ENCODE results near the gene ATP2A1.

Gene ATP2A1

DNA sequence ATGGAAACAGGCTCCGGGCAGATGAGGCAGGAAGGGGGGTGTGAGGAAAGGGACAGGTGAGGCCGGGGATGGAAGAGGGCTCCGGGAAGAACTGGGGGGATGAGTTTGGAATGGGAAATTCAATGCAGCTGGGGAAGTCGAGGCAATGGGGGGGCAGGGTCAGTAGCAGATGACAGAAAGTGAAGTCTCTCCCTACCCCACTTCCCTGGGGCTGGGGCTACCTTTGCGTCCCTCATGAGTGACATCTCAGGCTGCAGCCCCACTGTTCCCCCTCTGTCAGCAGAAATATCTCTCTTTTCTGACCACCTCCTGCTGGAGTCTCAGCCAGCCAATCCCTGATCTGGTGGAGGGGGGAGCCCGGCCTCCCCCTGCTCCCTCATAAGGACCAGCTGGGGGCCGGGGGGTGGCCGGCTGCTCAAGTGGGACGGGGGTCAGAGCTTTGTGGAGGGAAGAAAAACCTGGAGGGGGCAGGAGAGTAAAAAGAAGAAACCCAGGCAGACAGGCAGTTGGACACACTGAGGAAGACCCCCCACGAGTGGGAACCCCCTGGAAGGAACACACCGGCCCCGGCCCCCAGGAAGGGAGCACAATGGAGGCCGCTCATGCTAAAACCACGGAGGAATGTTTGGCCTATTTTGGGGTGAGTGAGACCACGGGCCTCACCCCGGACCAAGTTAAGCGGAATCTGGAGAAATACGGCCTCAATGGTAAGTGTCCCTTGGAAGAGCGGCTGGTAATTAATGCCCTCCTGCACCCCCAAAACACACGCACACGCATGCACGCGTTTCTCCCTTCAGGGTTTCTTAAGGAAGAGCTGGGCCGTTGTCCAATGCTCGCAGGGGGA, at the start of gene ATP2A1:
ATP2A1 (plus strand) TSS at position 406 of the 844 bp plus-strand sequence; CDS start at position 590, 184 bp downstream.
- no peak for DNase-seq (ENCODE audit: low read depth in 2 of 2)

DNA sequence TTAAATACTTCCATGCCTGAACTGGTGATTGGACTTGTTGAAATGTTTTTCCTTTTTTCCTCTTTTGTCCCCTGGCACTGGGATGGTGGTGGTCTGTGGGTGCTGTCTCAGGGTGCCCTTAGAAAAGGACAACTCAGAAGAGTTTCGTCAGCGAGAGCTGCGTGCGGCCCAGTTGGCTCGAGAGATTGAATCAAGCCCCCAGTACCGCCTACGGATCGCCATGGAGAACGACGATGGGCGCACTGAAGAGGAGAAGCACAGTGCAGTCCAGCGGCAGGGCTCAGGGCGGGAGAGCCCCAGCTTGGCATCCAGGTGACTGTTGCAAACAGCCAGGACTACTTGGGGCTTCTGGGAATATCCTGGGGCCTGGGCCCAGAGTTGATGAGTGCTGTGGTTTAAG, 48.5 kb upstream of the ATP2A1 start:
- no peak for DNase-seq (ENCODE audit: low read depth in 2 of 2)

DNA sequence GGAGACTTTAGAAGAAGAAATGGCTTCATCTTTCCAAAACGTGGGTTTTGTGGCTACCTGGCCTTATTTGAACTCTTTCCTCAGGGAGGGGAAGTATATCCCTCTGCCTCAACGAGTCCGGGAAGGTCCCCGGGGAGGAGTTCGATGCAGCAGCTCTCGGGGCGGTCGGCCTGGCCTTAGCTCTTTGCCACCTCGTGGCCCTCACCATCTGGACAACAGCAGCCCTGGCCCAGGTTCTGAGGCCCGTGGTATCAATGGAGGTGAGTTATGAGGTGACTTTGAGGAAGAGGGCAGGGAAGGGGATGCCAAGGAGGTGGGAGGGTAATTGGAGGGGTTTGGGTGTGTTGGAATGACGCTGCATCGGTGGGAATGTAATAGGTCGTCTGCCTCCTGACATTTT, 47.8 kb upstream of the ATP2A1 start:
- no peak for DNase-seq (ENCODE audit: low read depth in 2 of 2)

DNA sequence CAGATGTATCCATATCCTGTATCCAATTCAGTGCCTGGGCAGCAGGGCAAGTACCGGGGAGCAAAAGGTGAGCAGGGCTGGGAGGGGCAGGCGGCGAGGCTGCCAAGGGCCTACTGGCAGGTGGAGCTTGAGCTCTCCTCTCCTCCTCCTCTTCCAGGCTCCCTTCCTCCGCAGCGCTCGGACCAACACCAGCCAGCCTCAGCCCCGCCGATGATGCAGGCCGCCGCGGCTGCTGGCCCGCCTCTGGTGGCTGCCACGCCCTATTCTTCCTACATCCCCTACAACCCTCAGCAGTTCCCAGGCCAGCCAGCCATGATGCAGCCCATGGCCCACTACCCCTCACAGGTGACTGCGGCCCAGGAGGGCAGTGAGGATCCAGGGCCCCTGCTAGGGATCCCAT, 43.9 kb upstream of the ATP2A1 start:
- DNase-seq (ENCODE audit: low read depth in 2 of 2): no peak

DNA sequence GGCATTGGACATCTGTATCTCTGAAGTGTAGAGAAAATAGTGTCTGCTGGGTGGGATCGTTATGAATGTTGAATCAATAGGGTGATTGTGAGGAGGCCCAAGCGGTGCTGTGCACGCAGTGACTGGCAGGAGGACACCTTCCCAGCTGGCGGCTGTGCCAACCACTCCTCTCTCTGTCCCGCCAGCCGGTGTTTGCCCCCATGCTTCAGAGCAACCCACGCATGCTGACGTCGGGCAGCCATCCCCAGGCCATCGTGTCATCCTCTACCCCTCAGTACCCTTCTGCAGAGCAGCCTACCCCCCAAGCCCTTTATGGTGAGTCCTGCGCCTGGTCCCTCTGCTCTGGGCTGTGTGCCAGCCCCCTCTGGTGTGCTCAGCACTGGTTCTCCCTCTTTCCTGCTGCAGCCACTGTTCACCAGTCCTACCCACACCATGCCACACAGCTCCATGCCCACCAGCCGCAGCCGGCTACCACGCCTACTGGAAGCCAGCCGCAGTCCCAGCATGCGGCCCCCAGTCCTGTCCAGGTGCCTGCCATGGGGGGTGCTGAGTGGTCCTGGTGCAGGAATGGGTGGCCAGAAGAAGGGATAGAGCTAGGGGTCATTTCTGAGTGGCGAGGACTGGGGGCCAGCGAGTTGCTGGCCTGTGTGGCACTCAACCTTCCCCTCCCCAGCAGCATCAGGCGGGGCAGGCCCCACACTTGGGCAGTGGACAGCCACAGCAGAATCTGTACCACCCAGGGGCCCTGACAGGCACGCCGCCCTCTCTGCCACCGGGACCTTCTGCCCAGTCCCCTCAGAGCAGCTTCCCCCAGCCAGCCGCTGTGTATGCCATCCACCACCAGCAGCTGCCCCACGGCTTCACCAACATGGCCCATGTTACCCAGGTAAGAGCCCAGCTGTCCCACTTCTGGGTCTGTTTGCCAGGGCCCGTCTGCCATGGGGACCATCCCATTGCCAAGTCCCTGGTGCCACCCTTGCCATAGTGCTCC, 43.1 kb upstream of the ATP2A1 start:
- no peak for DNase-seq (ENCODE audit: low read depth in 2 of 2)

DNA sequence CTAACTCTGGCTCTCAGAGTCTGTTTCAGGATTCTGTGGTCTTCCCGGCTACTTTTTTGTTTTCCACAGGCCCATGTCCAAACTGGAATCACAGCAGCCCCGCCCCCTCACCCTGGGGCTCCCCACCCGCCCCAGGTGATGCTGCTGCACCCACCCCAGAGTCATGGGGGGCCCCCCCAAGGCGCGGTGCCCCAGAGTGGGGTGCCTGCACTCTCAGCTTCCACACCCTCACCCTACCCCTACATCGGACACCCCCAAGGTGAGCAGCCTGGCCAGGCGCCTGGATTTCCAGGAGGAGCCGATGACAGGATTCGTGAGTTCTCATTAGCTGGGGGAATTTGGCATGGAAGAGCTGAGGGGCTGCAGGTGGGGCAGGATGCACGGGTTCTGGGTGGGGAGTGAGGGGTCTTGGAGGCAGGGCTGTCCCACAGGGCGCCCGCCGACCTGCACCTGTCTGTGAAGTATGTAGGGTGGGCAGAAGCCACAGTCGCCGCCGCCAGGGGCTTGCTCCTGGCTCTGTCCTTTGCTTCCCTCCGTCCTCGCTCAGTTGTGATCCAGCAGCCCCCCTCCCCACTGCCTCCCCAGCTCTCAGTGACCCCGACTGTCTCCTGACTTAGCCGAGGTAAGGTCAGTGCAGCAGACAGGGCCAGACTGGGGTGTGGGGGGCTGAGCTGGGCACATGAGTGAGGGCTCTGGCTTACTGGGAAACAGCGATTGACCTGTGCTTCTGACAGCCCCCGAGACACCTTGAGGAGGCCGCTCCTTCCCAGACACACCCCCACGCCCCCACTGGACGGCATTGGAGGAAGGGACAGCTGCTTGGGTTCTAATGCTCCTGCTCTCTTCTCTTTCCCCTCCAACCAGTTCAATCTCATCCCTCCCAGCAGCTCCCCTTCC, 42.2 kb upstream of the ATP2A1 start:
- no peak for DNase-seq (ENCODE audit: low read depth in 2 of 2)

DNA sequence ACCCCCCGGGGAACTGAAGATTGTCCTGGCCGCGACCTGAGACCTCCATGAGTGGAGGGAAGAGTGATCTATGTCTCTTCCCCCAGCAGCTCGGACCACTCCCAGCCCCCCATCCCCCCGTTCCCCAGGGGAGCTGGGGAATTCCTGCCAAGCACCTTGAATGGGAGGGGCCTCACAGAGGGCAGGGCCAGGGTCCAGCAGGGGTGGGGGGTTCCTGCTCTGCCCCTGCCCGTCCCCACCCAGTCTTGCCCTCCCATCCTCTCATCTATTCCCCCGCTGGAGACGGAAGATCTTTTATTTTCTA, 41.6 kb upstream of the ATP2A1 start:
- no peak for DNase-seq (ENCODE audit: low read depth in 2 of 2)

DNA sequence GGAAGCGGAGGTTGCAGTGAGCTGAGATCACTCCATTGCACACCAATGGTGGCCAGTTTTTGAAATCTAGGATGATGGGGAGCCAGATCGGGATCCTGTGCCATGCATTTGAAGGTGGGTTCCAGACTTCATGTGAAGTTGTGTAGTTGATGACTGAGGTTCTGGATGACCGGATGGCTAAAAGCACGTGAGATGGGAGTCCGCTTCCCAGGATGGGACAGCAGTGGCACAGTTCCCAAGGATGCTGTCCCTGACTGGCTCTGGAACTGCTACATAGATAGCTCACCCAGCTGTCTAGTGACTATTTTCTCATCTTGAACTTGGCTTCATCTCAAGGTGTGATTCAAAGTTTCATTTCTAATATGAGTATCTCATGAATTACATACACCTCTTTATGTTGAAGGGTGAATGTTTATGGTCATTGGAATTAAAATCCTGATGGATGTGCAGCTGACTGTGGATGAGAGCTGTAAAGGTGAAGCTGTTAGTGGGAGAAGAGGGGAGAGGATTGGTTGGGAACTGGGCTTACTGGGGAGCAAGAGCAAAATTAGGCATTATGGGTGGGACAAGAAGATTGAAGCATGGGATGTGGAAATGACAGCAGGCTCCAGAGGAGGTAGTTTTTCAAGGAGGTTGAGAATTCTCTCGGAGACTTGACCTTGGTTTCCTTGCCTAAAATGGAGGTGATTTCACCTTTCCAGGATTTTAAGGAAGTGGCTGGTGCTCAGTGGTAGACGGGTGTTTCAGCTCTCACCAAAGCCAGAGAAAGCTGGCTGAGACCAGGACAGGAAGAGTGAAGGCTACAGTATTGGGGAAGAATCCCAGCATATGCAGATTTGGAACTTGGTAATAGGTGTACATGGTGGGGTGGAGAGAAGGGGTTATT, 40.4 kb upstream of the ATP2A1 start:
- no peak for DNase-seq (ENCODE audit: low read depth in 2 of 2)

DNA sequence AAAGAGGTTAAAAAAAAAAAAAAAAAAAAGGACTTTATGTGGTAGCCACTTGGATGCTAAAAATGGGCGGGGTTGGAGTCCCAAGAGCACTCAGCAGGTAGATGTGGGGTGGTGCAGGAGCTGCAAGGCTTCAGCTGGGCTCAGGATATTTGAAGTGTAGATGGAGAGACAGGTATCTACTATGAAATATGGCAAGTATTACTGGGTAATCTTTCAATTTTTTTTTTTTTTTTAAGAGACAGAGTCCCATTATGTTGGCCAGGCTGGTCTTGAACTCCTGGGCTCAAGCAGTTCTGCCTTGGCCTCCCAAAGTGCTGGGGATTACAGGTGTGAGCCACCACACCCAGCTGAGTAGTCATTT, 39.8 kb upstream of the ATP2A1 start:
- DNase-seq (ENCODE audit: low read depth in 2 of 2): no peak

DNA sequence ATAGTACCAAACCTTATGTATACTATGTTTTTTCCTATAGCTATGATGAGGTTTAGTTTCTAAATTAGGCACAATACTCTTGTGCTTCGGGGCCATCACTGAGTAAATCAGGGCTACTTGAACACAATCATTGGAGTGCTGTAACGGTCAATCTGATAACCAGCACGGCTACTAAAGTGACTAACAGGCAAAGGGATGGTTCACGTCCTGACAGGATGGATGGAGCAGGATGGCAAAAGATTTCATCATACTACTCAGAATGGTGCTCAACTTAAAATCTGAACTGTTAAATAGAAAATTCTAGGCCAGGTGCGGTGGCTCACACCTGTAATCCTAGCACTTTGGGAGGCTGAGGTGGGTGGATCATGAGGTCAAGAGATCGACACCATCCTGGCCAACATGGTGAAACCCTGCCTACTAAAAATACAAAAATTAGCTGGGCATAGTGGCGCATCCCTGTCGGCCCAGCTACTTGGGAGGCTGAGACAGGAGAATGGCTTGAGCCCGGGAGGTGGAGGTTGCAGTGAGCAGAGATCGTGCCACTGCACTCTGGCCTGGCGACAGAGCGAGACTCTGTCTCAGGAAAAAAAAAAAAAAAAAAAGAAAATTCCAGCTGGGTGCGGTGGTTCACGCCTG, 39.2 kb upstream of the ATP2A1 start:
- DNase-seq (ENCODE audit: low read depth in 2 of 2): no peak

DNA sequence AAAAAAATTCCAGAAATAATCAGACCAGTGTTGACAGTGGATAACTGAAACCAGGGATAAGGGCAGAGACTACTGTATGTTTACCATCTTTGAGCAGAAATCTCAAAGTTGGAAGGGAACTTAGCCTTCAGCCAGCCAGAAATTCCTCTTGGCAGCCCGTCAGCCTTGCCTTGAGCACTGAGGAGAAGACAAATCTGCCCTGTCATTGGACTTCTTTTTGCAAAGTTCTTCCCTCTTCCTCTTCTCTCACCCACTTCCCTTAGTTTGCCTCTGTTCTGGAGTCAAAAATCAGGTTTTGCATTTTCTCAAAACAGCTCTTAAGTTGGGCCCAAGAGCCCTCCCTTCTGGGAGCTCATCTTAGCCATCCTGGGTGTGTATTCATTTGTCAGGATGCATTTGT, 38.4 kb upstream of the ATP2A1 start:
- DNase-seq (ENCODE audit: low read depth in 2 of 2): no peak

DNA sequence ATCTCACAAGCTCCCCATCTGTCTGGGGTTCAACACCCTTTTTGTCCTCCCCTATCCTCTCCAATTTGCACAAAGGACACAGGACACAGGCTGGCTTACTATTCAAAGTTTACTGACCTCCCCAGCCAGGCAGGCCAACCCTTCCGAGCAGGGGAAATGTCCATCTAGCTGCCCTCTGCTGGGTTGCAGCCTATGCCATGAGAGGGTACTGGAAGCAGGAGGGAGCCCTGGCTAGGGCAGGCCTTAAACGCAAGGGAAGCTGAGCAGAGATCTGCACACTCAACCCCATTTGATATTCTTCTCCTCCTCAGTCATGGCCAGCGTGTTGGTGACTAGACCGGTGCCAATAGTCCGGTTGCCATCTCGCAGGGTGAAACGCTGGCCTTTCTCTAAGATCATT, 35.6 kb upstream of the ATP2A1 start:
- DNase-seq (ENCODE audit: low read depth in 2 of 2): no peak

DNA sequence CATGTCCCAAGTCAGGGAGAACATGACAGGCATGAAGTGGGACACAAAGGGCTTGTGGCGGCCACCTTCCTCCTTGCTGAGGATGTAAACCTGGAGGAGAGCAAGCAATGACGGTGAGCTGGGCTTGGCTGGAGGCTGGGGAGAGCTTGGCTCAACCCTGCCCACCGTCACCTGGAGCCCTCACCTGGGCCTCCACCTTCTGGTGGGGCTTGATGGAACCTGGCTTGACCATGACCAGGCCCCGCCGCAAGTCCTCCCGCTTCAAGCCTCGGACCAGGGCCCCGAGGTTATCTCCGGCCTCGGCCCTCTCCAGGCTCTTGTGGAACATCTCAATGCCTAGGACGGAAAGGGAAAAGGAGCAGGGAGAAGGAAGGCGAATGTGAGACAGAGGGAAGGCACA, 34.5 kb upstream of the ATP2A1 start:
- no peak for DNase-seq (ENCODE audit: low read depth in 2 of 2)

DNA sequence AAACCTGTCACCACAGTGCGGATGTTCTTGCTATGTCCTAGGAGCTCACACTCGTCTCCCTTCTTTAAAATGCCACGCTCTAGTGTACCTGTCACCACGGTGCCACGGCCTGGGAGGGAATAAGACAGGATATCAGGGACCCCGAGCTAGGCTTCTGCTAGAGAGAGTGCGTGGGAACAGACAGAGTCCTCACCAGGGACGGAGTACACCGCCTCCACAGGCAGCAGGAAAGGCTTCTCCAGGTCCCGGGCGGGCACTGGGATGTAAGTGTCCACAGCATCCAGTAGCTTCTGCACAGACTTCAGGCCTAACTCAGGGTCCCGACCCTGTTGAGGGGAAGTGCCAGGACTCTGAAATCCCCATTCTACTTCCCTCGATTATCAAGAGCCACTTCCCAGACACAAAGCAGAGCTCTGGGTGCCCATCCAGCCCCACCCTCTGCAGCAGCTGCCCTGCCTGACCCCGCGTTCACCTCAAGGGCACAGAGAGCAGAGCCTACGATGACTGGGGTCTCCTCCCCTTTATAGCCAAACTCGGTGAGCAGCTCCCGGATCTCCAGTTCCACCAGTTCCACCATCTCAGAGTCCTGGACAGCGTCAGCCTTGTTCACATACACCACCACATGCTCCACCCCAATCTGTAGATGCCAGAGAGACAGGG, 33.9 kb upstream of the ATP2A1 start:
- DNase-seq (ENCODE audit: low read depth in 2 of 2): no peak

DNA sequence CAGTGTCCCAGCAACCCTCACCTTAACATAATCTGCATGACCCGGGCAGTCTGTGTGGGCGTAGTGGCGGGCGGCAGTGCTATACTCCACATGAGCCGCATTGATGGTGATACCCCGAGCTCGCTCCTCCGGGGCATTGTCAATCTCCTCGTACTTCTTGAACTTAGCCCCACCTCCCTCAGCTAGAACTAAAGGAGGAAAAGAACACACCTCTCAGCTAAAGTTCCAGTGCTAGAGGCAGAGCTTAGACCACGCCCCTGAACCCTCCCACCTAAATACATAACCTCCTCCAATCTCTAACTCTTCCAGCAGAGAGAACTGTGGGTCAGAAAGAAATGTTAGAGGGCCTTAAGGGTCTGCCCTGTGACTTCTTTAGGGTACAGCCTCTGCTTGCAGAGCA, 33.0 kb upstream of the ATP2A1 start:
- no peak for DNase-seq (ENCODE audit: low read depth in 2 of 2)

DNA sequence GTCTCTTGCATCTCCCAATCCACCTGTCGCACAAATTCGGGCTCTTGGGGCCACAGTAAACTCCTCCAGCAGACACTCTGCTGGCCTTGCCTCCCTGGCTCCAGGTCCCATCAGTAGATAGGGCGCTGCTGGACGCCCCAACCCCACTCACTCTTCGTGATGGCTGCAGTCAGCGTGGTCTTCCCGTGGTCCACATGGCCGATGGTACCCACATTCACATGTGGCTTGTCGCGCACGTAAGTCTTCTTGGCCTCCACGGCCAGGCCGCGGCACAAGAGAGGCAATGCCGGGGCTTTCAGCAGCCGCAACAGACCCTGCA, 32.6 kb upstream of the ATP2A1 start:
- no peak for DNase-seq (ENCODE audit: low read depth in 2 of 2)

DNA sequence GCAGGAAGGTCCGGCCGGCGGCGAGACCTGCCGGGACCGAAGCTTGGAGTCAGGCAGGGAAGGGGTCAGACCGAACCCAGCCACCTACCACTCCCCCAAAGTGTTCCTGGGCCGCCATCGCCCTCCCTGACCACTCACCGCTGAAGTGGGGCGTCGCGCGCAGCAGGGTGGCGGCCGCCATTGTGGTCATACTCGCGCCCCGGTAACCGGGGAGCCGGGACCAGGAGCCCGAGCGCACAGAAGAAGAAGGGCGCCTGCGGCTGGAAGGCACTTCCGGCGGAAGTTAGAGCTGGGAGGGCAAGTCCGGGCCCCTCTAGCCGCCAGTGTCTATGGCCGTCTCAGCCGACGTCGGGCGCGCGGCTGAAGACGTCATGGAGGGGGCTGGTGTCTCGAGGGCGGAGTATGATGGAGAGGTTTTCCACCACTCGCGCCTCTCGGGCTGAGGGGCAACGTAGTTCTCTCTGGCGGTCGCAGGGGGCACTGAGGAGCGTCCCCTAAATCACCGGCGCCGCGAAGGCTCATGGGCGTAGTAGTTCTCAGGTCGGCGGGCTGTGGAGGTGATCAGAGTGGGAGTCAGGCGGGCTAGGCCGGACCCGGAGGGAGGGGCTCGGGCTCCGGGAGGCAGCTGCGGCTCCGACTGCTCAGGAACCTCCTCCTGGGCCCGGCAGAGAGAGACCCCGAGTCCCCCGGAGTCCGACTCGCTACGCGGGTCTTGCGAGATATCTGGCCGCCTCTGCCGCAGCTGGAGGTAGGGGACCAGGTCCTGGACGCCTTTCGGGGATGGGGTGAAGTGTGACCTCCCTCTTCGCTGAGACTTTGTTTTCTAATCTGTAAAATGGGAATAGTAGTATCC, 32.0 kb upstream of the ATP2A1 start, which contains the start of gene TUFM:
TUFM (minus strand) TSS at position 269 of the 853 bp plus-strand sequence; CDS start at position 190, 79 bp downstream.
- DNase-seq (ENCODE audit: low read depth in 2 of 2): peak; percentile 96

DNA sequence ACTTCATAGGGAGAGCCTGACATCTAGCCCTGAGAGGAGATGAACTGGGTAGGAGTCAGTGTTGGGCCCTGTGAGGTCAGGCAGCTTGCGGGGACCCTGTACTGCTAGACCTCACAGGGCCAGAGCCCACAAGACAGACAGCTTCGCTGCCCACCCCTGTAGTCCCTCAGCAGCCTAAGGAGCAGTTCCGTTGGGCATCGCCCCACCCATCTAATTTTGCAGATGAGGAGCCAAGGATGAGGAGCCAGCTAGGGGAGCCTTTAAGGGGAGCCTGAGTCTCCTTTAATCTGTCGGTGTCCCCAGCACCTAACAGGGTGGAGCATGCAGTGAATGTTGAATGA, 31.4 kb upstream of the ATP2A1 start:
- DNase-seq (ENCODE audit: low read depth in 2 of 2): no peak

DNA sequence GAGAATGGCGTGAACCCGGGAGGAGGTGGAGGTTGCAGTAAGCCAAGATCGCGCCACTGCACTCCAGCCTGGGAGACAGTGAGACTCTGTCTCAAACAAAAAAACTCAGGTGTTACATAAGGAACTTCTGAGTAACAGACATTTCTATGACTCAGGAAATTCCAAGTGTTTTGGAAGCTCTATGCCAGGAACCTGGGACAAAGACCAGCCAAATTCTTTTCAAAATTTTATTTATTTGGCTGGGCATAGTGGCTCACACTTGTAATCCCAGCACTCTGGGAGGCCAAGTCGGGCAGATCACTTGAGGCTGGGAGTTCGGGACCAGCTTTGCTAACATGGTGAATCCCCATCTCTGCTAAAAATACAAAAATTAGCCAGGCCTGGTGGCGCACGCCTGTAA, 19.9 kb upstream of the ATP2A1 start:
- DNase-seq (ENCODE audit: low read depth in 2 of 2): no peak
